HG03108 (cell line): ENCODE data around the gene MKRN2OS.

ENCODE experiments used
- ATAC-seq: cut with Tn5 transposase; IDR thresholded peaks from one replicate; pipeline ENCODE4 v1.9.1; 2021; ENCODE audit warnings: moderate library complexity; ENCODE audit not compliant: unreplicated experiment

MKRN2OS gene

DNA sequence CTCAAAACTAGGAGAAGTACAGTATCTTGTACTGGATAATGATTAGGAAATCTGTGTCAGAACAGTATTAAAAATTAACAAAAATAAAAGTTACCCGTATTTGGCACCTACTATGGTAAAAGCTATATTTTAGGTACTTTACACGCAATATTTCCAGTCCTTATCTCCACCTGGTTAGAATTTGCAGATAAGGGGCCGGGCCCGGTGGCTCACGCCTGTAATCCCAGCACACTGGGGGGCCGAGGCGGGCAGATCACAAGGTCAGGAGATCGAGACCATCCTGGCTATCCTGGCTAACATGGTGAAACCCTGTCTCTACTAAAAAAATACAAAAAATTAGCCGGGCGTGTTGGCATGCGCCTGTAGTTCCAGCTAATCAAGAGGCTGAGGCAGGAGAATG, 28.4 kb downstream of the MKRN2OS start:
- no peak for ATAC-seq

DNA sequence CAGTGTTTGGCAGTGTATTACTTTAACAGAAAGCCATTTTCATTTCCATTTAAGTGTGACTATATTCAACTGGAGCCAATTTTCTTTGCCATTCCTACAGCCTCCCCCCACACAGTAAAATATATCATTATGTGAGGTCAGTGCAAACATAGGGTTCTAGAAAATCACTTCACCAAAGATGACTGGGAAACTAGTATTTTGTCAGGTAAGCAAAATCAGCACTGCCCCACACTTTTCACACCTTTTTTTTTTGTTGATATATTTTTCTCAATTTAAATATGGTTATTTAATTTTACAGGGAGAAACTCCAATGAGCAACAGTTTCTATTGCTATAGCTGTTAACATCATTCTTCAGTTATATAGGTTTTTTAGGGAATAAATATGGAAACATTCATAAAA, 29.7 kb downstream of the MKRN2OS start:
- ATAC-seq, result no peak

DNA sequence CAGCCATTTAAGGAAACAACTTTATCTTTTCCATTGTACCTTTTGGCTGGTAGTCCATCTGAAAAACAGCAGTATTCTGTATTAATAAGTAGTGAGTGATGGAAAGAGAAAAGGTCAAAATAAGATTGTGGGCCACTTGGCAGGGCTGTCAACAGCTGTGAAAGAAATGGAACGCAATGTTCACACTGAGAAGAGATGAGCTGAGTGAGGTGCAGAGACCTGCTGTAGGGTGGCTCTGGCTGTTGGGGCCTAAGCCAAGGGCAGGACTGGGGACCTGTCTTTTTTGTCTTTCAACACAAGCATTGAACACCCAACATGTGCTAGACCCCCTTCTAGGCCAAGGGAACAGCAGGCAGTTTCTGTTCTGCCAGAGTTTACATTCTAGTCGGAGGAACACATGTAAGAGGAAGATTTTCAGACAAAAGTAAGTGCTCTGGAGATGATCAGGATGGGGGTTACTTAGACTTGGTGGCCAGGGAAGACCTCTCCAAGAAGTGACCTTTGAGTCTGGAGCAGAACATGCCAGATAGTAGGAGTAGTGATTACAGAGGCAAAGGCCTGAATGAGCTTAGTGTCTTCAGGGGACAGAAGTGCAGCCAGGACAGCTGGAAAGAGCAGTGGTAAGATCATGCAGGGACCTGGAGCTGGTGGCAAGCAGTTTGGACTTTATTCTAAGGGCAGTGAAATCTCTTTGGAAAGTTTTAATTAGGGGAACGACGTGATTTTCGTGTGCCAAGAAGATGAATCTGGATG, 31.4 kb downstream of the MKRN2OS start:
- no peak for ATAC-seq

DNA sequence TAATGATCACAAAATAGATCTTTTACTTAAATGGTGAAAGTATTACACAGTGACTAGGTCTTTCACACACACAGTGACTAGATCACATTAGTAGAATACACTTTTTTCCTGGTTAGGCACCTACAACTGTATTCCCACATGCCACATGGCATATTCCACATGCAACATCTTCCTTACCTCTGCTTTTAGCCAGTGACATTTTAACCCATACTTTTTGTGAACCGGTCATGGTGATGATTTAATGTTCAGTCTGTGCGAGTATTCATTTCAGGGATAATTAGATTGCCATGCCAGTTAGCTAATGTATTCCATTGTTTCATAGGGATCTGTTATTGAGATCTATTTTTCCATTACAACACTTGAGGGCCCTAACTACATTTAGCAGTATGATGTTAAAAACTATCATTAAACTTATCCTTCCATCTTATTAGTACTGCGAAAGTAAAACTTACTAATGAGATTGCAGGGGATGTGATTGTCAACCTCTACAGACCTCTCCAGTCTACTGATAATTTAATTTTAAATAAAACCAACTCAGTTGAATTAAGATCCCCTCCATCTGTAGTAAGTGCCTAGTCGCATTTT, 32.7 kb downstream of the MKRN2OS start:
- no peak for ATAC-seq

DNA sequence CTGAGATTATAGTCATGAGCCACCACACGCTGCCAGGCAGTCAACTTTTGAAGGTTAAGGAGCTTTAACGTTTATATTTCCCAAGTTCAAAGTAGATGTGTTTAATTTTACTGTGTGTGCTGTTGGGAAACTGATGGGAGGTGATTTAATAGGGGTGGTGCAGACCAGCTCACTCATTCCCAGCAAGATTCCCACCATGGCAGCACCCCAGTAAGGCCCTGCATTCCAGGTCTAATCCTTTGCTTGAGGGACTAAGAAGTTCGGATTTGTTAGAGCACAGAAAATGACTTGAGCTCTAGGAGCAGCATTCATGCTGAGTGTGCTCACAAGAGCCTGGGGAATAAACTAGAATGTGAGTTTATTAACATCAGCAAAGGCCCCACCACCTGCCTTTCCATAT, 35.8 kb downstream of the MKRN2OS start:
- no peak for ATAC-seq

DNA sequence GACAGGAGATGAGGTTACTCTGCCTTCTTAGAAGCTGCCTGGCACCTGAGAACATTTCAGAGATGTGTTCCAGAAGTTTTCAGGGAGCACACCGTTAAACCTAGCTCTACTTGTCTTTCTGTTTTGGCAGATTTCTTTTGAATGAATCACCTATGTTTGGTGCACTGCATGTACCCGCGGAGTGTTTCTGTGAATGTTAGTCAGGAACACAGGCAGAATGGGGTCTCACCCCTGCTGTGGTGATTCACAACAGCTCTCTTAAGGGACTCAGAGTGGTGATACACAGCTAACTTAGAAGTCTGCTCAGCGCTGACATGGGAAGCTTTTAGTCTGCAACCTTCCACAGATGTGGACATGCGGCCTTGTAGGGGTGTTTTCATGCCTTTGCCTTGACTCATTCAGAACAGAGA, 37.0 kb downstream of the MKRN2OS start:
- ATAC-seq, result no peak

DNA sequence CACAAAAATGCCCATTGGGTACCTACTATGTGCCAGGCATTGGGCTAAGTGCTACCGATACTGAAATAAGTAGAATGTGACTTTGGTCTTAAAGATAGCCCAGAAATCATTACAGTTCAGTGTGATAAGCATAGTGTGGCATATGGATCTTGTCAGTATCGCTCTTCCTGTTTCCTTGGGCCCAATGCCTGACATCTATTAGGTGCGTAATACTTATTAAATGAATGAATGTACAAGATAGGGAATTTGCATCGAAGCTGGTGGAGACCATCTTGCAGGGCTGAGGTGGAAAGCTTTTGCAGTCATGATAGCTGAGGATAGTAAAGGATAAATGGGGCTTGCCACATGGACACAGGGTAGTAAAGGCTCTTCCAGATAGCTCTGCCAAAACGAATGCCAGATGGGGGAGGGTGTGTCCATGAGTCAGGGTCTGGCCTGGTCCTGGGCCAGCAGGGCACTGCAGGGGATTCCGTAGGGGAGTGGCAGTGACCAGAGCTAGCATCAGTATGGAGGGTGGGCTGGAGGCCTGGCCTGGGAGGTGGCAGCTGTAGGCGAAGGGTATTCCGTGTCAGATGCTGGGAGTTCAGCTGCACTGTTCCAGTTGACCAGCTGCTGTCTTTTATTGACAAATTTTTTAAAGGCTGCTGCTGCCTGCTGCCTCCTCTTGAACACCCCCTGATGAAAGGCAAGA, 37.6 kb downstream of the MKRN2OS start:
- ATAC-seq, result no peak

DNA sequence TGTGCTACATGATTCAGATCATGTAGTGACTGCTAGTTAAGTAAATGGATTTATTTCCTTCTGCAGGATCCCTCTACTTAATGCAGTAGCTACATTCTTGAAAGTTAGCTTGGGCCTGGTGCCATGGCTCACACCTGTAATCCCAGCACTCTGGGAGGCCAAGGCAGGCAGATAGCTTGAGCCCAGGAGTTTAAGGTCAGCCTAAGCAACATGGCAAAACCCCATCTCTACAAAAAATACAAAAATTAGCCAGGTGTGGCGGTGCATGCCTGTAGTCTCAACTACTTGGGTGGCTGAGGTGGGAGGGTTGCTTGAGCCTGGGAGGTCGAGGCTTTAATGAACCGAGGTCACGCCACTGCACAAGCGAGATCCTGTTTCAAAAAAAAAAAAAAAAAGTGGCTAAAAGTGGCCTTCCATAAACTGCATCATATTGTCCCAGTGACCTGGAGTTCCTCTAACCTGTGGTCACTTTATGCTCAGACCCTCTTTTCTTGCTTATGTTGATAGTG, 39.0 kb downstream of the MKRN2OS start:
- ATAC-seq, result no peak

DNA sequence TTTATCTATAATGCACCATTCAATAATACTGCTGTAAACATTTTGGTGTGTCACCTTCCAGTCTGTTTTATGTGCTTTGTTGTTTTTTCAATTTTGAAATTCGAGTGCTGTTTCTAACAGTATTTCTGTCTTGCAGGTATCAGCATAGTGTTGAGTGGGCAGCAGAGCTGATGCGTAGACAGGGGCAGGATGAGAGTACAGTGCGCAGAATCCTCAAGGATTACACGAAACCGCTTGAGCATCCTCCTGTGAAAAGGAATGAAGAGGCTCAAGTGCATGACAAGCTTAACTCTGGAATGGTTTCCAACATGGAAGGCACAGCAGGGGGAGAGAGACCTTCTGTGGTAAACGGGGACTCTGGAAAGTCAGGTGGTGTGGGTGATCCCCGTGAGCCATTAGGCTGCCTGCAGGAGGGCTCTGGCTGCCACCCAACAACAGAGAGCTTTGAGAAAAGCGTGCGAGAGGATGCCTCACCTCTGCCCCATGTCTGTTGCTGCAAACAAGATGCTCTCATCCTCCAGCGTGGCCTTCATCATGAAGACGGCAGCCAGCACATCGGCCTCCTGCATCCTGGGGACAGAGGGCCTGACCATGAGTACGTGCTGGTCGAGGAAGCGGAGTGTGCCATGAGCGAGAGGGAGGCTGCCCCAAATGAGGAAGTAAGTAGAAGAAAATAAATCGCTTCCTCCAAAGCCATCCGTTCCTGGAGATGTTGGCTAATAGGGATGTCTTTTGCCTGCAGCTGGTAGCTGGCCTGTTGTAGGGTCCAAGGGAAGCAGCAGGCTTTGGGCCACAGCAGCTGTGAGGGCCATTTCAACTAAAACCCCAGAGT, 42.0 kb downstream of the MKRN2OS start:
- ATAC-seq, result no peak

DNA sequence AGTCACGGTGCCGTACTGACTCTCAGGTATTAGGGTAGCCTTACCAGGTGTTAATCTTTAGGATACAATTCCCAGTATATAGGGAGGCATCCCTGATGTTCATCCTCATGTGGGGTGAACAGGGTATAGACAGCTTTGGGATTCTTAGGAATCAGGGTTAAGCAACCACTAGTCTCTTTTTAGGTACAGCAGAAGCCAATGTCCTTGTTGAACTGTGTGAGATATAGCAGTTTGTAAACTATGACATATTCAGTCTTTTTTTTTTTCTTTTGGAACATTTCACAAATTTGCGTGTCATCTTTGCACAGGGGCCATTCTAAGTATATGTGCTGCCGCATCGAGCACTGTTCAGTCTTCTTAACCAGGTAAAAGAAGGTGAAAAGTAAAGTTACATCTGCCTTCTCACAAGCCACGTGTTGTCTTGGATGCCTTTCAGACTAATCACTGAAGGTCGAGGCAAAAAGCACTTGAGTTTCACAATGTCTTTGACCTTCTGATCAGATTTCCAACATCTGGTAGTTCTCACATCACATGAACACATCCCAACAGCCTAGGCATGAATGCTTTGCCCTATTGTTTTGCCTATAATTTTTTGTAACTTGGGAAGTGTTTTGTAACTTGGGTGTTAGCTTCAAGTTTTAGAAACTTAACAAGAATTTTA, 43.8 kb downstream of the MKRN2OS start:
- ATAC-seq, result no peak

DNA sequence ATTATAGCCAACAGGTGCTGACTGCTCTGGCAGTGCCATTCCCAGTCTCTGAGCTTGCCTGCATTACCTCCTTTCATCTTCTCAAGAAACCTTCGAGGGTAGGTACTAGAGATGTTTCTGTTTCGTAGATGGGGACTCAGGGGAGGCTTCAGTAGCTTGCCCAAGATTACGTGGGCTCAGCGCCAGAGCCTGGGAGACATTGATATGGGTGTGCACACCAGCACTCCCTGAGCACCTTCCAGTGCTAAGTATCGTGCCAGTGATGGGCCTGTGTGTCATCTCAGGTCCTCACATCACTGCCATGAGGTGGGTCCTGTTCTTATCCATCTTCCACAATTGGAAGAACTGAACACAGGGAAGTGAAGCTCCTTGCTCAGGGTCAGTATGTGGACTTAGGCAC, 45.8 kb downstream of the MKRN2OS start:
- no peak for ATAC-seq

DNA sequence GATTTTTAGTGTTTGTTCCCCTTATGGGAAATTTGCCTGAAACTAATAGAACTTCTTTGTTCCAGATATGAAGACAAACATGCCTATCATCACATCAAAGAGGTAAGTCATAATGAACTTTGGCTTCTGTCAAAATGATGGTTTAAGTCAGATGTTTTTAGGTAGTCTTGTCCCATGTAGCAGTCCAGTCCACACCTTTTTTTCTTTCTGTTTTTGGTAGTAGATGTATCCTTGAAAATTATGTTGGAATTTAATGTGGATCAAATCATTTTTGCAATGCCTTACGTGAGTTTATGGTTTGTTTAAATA, 48.9 kb downstream of the MKRN2OS start:
- ATAC-seq, result no peak

DNA sequence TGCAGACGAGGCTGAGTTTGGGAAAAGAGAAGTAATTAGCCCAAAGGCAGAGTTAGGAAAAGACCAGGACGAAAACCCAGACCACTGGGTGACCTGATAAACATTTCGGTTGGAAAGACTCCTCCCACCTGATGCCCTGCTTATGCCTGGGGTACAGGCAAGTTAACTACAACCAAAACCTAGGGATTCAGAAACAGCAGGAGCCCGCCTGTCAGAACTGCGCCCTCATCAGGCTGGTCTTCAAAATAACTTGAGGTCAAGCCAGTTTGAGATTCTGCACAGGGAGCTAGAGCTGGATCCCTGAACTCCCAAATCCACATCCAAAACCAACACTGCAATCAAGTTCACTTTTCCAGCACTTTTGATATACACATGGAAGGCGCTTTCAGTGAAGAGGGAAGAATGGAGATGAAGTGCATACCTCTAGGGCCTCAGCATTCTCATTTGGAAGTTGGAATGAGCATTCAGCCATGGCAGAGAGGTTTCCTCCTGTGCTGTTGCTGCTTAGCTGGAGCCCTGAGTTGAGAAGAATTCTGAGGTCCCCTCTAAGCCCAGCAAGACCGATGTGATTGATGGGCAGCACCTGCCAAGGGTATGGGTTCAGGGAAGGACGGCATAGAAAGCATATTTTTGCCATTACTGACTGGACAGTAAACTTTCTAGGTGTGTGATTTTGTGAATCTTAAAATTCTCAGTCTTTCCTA, 49.4 kb downstream of the MKRN2OS start:
- ATAC-seq, result no peak

DNA sequence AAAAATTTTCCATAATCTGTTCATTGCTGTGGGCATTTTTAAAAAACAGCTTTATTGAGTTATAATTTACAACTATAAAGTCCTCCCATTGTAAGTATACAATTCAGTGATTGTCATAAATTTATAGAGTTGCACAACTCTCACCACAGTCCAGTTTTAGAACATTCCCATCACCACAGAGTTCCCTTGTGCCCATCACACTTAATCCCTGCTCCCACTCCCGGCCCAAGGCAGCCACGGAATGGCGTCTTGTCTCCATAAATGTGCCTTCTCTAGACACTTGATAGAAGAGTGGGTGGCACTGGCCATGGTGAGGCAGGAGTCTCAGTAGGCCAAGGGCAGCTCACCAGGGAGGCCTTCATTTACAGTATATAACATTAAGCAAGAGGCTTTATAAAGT, 54.8 kb downstream of the MKRN2OS start:
- ATAC-seq, result no peak

DNA sequence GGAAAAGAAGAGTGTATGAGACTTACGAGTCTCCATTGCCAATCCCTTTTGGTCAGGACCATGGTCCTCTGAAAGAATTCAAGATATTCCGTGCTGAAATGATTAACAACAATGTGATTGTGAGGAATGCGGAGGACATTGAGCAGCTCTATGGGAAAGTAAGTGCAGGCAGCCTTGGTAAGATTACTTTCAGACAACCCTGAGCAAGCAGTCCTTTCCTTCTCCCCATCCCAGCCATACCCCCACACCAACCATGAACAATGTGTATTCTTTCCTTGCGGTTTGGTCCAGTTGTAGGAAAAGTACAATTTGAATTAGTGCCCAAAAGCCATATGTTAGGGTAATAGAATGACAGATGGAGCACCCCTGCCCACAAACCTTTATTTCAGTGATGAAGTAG, 55.5 kb downstream of the MKRN2OS start:
- ATAC-seq, result no peak
